Stomach (tissue), 4 donors: ENCODE data around the gene PRDM16.

ENCODE experiments used
- EP300 ChIP-seq: sonication (generic); formaldehyde crosslinking; IDR thresholded peaks from one replicate; pipeline ENCODE4 v1.6.1; 2017; ENCODE audit warnings: antibody characterized with exemption
- POLR2A ChIP-seq, 4 donors: fragments of 450-650 bp; IDR thresholded peaks; one replicate each; pipeline ENCODE4 v1.6.1; 2016; ENCODE audit warnings: antibody characterized with exemption in 4 of 4, control low read depth in 2 of 4, mild to moderate bottlenecking in 1 of 4, moderate library complexity in 1 of 4
- POLR2AphosphoS5 ChIP-seq, 3 donors: sonication (generic); formaldehyde crosslinking; IDR thresholded peaks; one replicate each; pipeline ENCODE4 v1.6.1; 2016; ENCODE audit warnings: antibody characterized with exemption in 3 of 3
- TF ChIP-seq, protein P1 (sequence below), 7 experiments: fragments of 450-650 bp in 4 of 7; fragments of 200-600 bp in 3 of 7; sonication (generic) in 3 of 7; IDR thresholded peaks; one replicate each; pipeline ENCODE4 v1.5.1; 2016 to 2019; ENCODE audit warnings: antibody characterized with exemption in 7 of 7, control low read depth in 2 of 7, mild to moderate bottlenecking in 1 of 7

DNA sequence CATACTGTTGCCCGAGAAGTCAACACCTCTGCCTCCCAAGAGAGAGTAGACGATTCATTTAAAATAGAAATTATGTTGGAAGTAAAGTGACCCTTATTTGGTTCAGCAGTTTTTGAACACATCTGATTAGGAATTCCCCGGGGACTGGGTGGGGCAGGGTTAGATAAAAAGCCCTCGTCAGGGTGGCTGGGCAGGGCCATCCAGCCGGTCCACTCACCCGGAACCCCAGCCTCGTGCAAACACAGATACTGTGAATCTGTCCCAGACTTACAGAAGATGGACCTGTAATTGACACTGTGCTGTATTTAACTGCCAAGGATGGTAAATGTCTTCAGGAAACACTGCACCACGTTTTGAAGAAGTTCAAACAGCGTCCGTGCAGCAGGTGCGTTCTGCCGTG is 63.7 kb downstream of the PRDM16 start:
- TF ChIP-seq, protein P1, sequence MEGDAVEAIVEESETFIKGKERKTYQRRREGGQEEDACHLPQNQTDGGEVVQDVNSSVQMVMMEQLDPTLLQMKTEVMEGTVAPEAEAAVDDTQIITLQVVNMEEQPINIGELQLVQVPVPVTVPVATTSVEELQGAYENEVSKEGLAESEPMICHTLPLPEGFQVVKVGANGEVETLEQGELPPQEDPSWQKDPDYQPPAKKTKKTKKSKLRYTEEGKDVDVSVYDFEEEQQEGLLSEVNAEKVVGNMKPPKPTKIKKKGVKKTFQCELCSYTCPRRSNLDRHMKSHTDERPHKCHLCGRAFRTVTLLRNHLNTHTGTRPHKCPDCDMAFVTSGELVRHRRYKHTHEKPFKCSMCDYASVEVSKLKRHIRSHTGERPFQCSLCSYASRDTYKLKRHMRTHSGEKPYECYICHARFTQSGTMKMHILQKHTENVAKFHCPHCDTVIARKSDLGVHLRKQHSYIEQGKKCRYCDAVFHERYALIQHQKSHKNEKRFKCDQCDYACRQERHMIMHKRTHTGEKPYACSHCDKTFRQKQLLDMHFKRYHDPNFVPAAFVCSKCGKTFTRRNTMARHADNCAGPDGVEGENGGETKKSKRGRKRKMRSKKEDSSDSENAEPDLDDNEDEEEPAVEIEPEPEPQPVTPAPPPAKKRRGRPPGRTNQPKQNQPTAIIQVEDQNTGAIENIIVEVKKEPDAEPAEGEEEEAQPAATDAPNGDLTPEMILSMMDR (IDR thresholded peaks at IDR 0.05), result no peak
- TF ChIP-seq EP300, result no peak
- TF ChIP-seq POLR2A (IDR thresholded peaks at IDR 0.05), result no peak
- peak in 1 of 3 donors; percentile 11 for TF ChIP-seq POLR2AphosphoS5 (IDR thresholded peaks at IDR 0.05)
